Measurements from ENCODE around the gene KRT2.
A peak's percentile ranks its signal among the peaks of the same experiment; 100 is the strongest.

KRT2 gene

GRCh38 chr12:52651726-52652261 is at the start of gene KRT2:
TSS of gene KRT2 (minus strand) at chr12:52652211. CDS start at chr12:52652142, 69 bp downstream.
- no peak for DNase-seq (ENCODE audit: low spot score)
- FAIRE-seq: no peak

GRCh38 chr12:52701281-52701680 is 49.3 kb upstream of the KRT2 start:
- no peak for FAIRE-seq
- DNase-seq (ENCODE audit: low spot score): no peak

- FAIRE-seq: no peak
- no peak for DNase-seq (ENCODE audit: low spot score)
Measured at GRCh38 chr12:52699960-52700359, 47.9 kb upstream of the KRT2 start.

GRCh38 chr12:52699373-52699772 is 47.4 kb upstream of the KRT2 start:
- FAIRE-seq (no peak), DNase-seq (ENCODE audit: low spot score) (no peak)

GRCh38 chr12:52698651-52699340 is 46.8 kb upstream of the KRT2 start:
- no peak for FAIRE-seq
- no peak for DNase-seq (ENCODE audit: low spot score)

GRCh38 chr12:52697058-52697582 is 45.1 kb upstream of the KRT2 start:
- DNase-seq (ENCODE audit: low spot score) (no peak), FAIRE-seq (no peak)

GRCh38 chr12:52696588-52696987 is 44.6 kb upstream of the KRT2 start:
- FAIRE-seq: no peak

GRCh38 chr12:52695039-52695438 is 43.0 kb upstream of the KRT2 start:
- no peak for DNase-seq (ENCODE audit: low spot score)
- peak; percentile 5 for FAIRE-seq

More at GRCh38 chr12:52696588-52696987, 44.6 kb upstream of the KRT2 start:
- no peak for DNase-seq (ENCODE audit: low spot score)

GRCh38 chr12:52694151-52694550 is 42.1 kb upstream of the KRT2 start:
- no peak for DNase-seq (ENCODE audit: low spot score)
- FAIRE-seq: no peak

- FAIRE-seq (no peak), DNase-seq (ENCODE audit: low spot score) (no peak)
Measured at GRCh38 chr12:52693261-52693660, 41.2 kb upstream of the KRT2 start.

- FAIRE-seq (no peak), DNase-seq (ENCODE audit: low spot score) (no peak)
Measured at GRCh38 chr12:52692254-52692653, 40.2 kb upstream of the KRT2 start.

- FAIRE-seq (no peak), DNase-seq (ENCODE audit: low spot score) (no peak)
Measured at GRCh38 chr12:52691841-52692150, 39.8 kb upstream of the KRT2 start.

- FAIRE-seq (no peak), DNase-seq (ENCODE audit: low spot score) (no peak)
Measured at GRCh38 chr12:52691076-52691840, 39.2 kb upstream of the KRT2 start.

- no peak for FAIRE-seq
- no peak for DNase-seq (ENCODE audit: low spot score)
Measured at GRCh38 chr12:52690351-52691075, 38.5 kb upstream of the KRT2 start.

- DNase-seq (ENCODE audit: low spot score): no peak
- no peak for FAIRE-seq
Measured at GRCh38 chr12:52689936-52690335, 37.9 kb upstream of the KRT2 start.

GRCh38 chr12:52689239-52689638 is 37.2 kb upstream of the KRT2 start:
- FAIRE-seq (no peak), DNase-seq (ENCODE audit: low spot score) (no peak)

GRCh38 chr12:52688481-52688880 is 36.5 kb upstream of the KRT2 start:
- FAIRE-seq (no peak), DNase-seq (ENCODE audit: low spot score) (no peak)

GRCh38 chr12:52687497-52688385 is 35.7 kb upstream of the KRT2 start:
- FAIRE-seq (no peak), DNase-seq (ENCODE audit: low spot score) (no peak)

- no peak for FAIRE-seq
- DNase-seq (ENCODE audit: low spot score): no peak
Measured at GRCh38 chr12:52686756-52687487, 34.9 kb upstream of the KRT2 start.

- FAIRE-seq: no peak
Measured at GRCh38 chr12:52686063-52686462, 34.1 kb upstream of the KRT2 start.

More at GRCh38 chr12:52686063-52686462, 34.1 kb upstream of the KRT2 start:
- no peak for DNase-seq (ENCODE audit: low spot score)
